ENCODE measurements around the gene PIGZ.

The PIGZ gene

GRCh38 chr3:196987022-196987421, 18.4 kb upstream of the PIGZ start:
- no peak for DNase-seq (ENCODE audit: low read depth)
- H3K4me3 ChIP-seq (ENCODE audit: low read depth, low read length): no peak overlapping the region
- no peak for TF ChIP-seq CTCF (IDR thresholded peaks at IDR 0.05; ENCODE audit: low read depth, low read length, missing control alignments)

GRCh38 chr3:196985954-196986885, 17.6 kb upstream of the PIGZ start:
- no peak for TF ChIP-seq CTCF (IDR thresholded peaks at IDR 0.05; ENCODE audit: low read depth, low read length, missing control alignments)
- DNase-seq (ENCODE audit: low read depth): no peak
- no peak overlapping the region for H3K4me3 ChIP-seq (ENCODE audit: low read depth, low read length)

GRCh38 chr3:196985298-196985697, 16.7 kb upstream of the PIGZ start:
- no peak for TF ChIP-seq CTCF (IDR thresholded peaks at IDR 0.05; ENCODE audit: low read depth, low read length, missing control alignments)
- DNase-seq (ENCODE audit: low read depth): no peak

DNA sequence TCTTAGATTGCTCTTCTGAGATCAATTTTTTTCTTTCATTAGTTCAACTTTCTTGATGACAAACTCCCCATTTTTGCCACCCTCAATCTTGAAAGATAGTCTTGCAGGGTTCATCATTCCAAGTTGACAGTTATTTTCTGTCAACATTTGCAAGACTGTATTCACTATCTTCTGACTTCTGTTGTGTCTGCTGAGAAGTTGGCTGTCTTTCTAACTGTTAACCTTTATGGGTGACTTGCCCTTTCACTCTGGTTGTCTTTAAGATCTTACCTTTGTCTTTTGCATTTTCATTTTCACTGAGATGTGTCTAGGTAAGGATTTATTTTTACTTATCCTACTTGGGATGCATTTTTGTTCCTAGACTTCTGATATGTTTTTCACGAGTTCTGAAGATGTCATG, 14.6 kb upstream of the PIGZ start:
- TF ChIP-seq CTCF (IDR thresholded peaks at IDR 0.05; ENCODE audit: low read depth, low read length, missing control alignments): no peak
- DNase-seq (ENCODE audit: low read depth): no peak
- no peak overlapping the region for H3K4me3 ChIP-seq (ENCODE audit: low read depth, low read length)

More at GRCh38 chr3:196985298-196985697, 16.7 kb upstream of the PIGZ start:
- no peak overlapping the region for H3K4me3 ChIP-seq (ENCODE audit: low read depth, low read length)

GRCh38 chr3:196981657-196982056, 13.0 kb upstream of the PIGZ start:
- DNase-seq (ENCODE audit: low read depth): no peak
- no peak for TF ChIP-seq CTCF (IDR thresholded peaks at IDR 0.05; ENCODE audit: low read depth, low read length, missing control alignments)
- no peak overlapping the region for H3K4me3 ChIP-seq (ENCODE audit: low read depth, low read length)

- DNase-seq (ENCODE audit: low read depth): no peak
- TF ChIP-seq CTCF (IDR thresholded peaks at IDR 0.05; ENCODE audit: low read depth, low read length, missing control alignments): no peak
- no peak overlapping the region for H3K4me3 ChIP-seq (ENCODE audit: low read depth, low read length)
These were observed 10.9 kb upstream of the PIGZ start for GRCh38 chr3:196979545-196979944.

GRCh38 chr3:196976941-196977340, 8.3 kb upstream of the PIGZ start:
- no peak overlapping the region for H3K4me3 ChIP-seq (ENCODE audit: low read depth, low read length)
- TF ChIP-seq CTCF (IDR thresholded peaks at IDR 0.05; ENCODE audit: low read depth, low read length, missing control alignments): no peak
- no peak for DNase-seq (ENCODE audit: low read depth)

Measured in GM12864 (cell line).